ENCODE data around the gene SYT2.
"Not testable (repeated sequence)": the region's sequence is repeated elsewhere in the genome, so short reads cannot be mapped to it uniquely, and the experiment has no call there.

SYT2 gene

GRCh38 chr1:202620036-202620435, 90.2 kb downstream of the SYT2 start:
- FAIRE-seq: not testable (repeated sequence)

GRCh38 chr1:202619505-202619904, 90.7 kb downstream of the SYT2 start:
- no peak for FAIRE-seq

GRCh38 chr1:202619012-202619411, 91.2 kb downstream of the SYT2 start:
- not testable (repeated sequence) for FAIRE-seq

- FAIRE-seq: no peak
Observed at GRCh38 chr1:202616355-202616915, 93.8 kb downstream of the SYT2 start.

GRCh38 chr1:202615501-202616354, 94.5 kb downstream of the SYT2 start:
- no peak for FAIRE-seq

- not testable (repeated sequence) for FAIRE-seq
Observed at GRCh38 chr1:202615208-202615500, 95.1 kb downstream of the SYT2 start.

GRCh38 chr1:202614363-202615207, 95.7 kb downstream of the SYT2 start:
- FAIRE-seq: not testable (repeated sequence)

- no peak for FAIRE-seq
Observed at GRCh38 chr1:202613571-202613970, 96.7 kb downstream of the SYT2 start.

- not testable (repeated sequence) for FAIRE-seq
Observed at GRCh38 chr1:202612036-202612435, 98.2 kb downstream of the SYT2 start.

GRCh38 chr1:202605515-202605914, 104.7 kb downstream of the SYT2 start:
- FAIRE-seq: no peak

- no peak for FAIRE-seq
Observed at GRCh38 chr1:202603435-202603834, 106.8 kb downstream of the SYT2 start.

- no peak for FAIRE-seq
Observed at GRCh38 chr1:202600432-202601041, 109.7 kb downstream of the SYT2 start.

- FAIRE-seq: no peak
Observed at GRCh38 chr1:202599669-202600431, 110.4 kb downstream of the SYT2 start.

- FAIRE-seq: no peak
Observed at GRCh38 chr1:202597090-202597761, 113.0 kb downstream of the SYT2 start.

- no peak for FAIRE-seq
Observed at GRCh38 chr1:202596638-202597037, 113.6 kb downstream of the SYT2 start.

- no peak for FAIRE-seq
Observed at GRCh38 chr1:202593845-202594244, 116.4 kb downstream of the SYT2 start.

GRCh38 chr1:202592146-202592545, 118.1 kb downstream of the SYT2 start:
- no peak for FAIRE-seq

- FAIRE-seq: no peak
Observed at GRCh38 chr1:202591515-202591914, 118.7 kb downstream of the SYT2 start.

GRCh38 chr1:202590975-202591411, 119.3 kb downstream of the SYT2 start:
- FAIRE-seq: no peak

- FAIRE-seq: no peak
Observed at GRCh38 chr1:202590126-202590525, 120.1 kb downstream of the SYT2 start.

- FAIRE-seq: no peak
Observed at GRCh38 chr1:202589190-202589930, 120.9 kb downstream of the SYT2 start.
